Endodermal cell (in vitro differentiated cells): ENCODE measurements around the gene TLX1. TPM values are rescaled to one million over a fixed set of nuclear protein-coding genes. Genes with fewer than 3 reads are reported as not detected.
"Not testable (repeated sequence)": the region's sequence is repeated elsewhere in the genome, so short reads cannot be mapped to it uniquely, and the experiment has no call there.

Experiments used
- DNase-seq: peaks from one replicate; pipeline ENCODE4 v3.0.0-alpha.2; 2017
- H3K27ac ChIP-seq: 2 replicates; pipeline ENCODE4 v1.5.1; 2013; ENCODE audit warnings: mild to moderate bottlenecking, low read depth, low read length, moderate library complexity
- H3K27me3 ChIP-seq: 2 replicates; pipeline ENCODE4 v1.6.1; 2013; ENCODE audit warnings: mild to moderate bottlenecking, low read length, moderate library complexity; ENCODE audit not compliant: insufficient read depth, control insufficient read depth, poor library complexity, severe bottlenecking
- H3K36me3 ChIP-seq: 2 replicates; pipeline ENCODE4 v1.7.0; 2013; ENCODE audit warnings: mild to moderate bottlenecking, low read length, moderate library complexity; ENCODE audit not compliant: control insufficient read depth, insufficient read depth
- H3K4me1 ChIP-seq: one replicate; pipeline ENCODE4 v1.7.0; 2013; ENCODE audit warnings: low read length; ENCODE audit not compliant: control insufficient read depth, insufficient read depth
- H3K4me3 ChIP-seq: 2 replicates; pipeline ENCODE4 v1.5.1; 2013; ENCODE audit warnings: mild to moderate bottlenecking, low read length, moderate library complexity
- H3K9ac ChIP-seq: 2 replicates; pipeline ENCODE4 v1.6.1; 2013; ENCODE audit warnings: mild to moderate bottlenecking, low read length, moderate library complexity; ENCODE audit not compliant: poor library complexity, severe bottlenecking; ENCODE audit errors: extremely low read depth
- H3K9me3 ChIP-seq: 2 replicates; pipeline ENCODE4 v1.6.1; 2013; ENCODE audit warnings: mild to moderate bottlenecking, low read length, moderate library complexity; ENCODE audit not compliant: control insufficient read depth
- H3K27ac Mint-ChIP-seq: 2 replicates; pipeline ENCODE4 v1.8.0; 2020; ENCODE audit warnings: mixed read lengths
- H3K27me3 Mint-ChIP-seq: 2 replicates; pipeline ENCODE4 v1.8.0; 2021; ENCODE audit warnings: mild to moderate bottlenecking, mixed read lengths; ENCODE audit not compliant: insufficient read depth
- H3K36me3 Mint-ChIP-seq: 2 replicates; pipeline ENCODE4 v1.8.0; 2020; ENCODE audit warnings: low read depth, mixed read lengths
- H3K4me1 Mint-ChIP-seq: 2 replicates; pipeline ENCODE4 v1.8.0; 2020; ENCODE audit warnings: mixed read lengths
- H3K4me3 Mint-ChIP-seq: 2 replicates; pipeline ENCODE4 v1.8.0; 2020; ENCODE audit warnings: mild to moderate bottlenecking, moderate library complexity, mixed read lengths
- H3K9me3 Mint-ChIP-seq: 2 replicates; pipeline ENCODE4 v1.8.0; 2020; ENCODE audit warnings: mild to moderate bottlenecking, mixed read lengths
- WGBS, 2 experiments: methylation state at CpG; one replicate each; pipeline versions ENCODE4 v1.1.5 to v1.1.7; 2013; ENCODE audit warnings: missing lambda C conversion rate in 2 of 2, mixed read lengths in 1 of 2; ENCODE audit not compliant: insufficient coverage in 1 of 2, insufficient read length in 1 of 2; 5-methylcytosine and 5-hydroxymethylcytosine counted together
- total RNA-seq, 2 donors: library from RNA; stranded (reverse); fragmentation: NEBNext Ultra II Directional in 1 of 2; extraction: Animal tissue kit (Norgen Biotek cat#: 25700) in 1 of 2; gene quantifications; 2 replicates in 1 of 2; 3 replicates in 1 of 2; pipeline ENCODE4 v1.2.1, GENCODE V29; 2021
- TF ChIP-seq, protein P1 (sequence below): fragments of 200-600 bp; sonication (generic); conservative IDR thresholded peaks from 2 replicates; pipeline ENCODE4 v1.5.0; 2021; ENCODE audit warnings: antibody characterized with exemption, mild to moderate bottlenecking

The TLX1 gene
- total RNA-seq, 2 donors from 2014 or later = not detected

DNA sequence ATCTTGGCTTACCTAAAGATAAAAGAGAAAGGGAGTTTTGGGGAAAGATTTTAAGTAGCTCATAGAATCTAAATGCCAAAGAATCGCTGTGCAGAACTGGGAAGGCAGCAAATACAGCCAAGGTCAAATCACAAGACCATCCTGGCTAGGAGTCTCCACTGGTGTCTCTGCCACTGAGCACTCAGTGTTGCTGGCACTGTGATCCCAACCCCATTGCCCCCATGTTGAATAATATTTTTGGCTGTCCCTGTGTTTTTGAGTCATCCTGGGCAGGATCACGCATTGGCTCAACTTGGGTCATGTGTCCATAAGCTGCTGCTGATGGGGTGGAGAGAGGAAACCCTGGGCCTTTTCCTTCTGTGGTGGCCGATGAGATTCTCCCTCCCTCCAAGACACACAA, 21.2 kb downstream of the TLX1 start:
- no peaks in the 10 kb centered on the region for H3K36me3 Mint-ChIP-seq
- H3K4me1 ChIP-seq = peaks cover 3% of the 10 kb centered on the region
- H3K4me3 ChIP-seq = no peak overlapping the region
- peak; percentile 16 for DNase-seq
- H3K4me3 Mint-ChIP-seq = no peak overlapping the region
- no peak overlapping the region for H3K9ac ChIP-seq
- H3K27ac ChIP-seq = no peak overlapping the region
- peaks cover 6% of the 10 kb centered on the region for H3K9me3 Mint-ChIP-seq
- H3K27ac Mint-ChIP-seq = no peak overlapping the region
- no peaks in the 10 kb centered on the region for H3K4me1 Mint-ChIP-seq
- WGBS, 2 experiments = 75 to 92% methylated on average over 1 to 2 of the region's 3 CpGs
- peaks cover 6% of the 10 kb centered on the region for H3K9me3 ChIP-seq
- H3K27me3 Mint-ChIP-seq = peaks cover 92% of the 10 kb centered on the region
- no peaks in the 10 kb centered on the region for H3K36me3 ChIP-seq
- H3K27me3 ChIP-seq = peaks cover 90% of the 10 kb centered on the region
- TF ChIP-seq, protein P1, sequence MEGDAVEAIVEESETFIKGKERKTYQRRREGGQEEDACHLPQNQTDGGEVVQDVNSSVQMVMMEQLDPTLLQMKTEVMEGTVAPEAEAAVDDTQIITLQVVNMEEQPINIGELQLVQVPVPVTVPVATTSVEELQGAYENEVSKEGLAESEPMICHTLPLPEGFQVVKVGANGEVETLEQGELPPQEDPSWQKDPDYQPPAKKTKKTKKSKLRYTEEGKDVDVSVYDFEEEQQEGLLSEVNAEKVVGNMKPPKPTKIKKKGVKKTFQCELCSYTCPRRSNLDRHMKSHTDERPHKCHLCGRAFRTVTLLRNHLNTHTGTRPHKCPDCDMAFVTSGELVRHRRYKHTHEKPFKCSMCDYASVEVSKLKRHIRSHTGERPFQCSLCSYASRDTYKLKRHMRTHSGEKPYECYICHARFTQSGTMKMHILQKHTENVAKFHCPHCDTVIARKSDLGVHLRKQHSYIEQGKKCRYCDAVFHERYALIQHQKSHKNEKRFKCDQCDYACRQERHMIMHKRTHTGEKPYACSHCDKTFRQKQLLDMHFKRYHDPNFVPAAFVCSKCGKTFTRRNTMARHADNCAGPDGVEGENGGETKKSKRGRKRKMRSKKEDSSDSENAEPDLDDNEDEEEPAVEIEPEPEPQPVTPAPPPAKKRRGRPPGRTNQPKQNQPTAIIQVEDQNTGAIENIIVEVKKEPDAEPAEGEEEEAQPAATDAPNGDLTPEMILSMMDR = no peak

DNA sequence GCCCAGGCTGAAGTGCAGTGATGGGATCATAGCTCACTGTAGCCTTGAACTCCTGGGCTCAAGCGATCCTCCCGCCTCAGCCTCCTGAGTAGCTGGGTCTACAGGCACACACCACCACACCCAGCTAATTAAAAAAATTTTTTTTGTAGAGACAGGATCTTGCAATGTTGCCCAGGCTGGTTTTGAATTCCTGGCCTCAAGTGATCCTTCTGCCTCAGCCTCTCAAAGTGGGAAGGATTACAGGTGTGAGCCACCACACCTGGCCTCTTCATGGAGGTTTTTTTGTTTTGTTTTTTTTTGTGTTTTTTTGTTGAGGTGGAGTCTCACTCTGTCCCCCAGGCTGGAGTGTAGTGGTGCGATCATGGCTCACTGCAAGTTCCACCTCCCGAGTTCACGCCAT, 23.4 kb downstream of the TLX1 start:
- peaks cover 90% of the 10 kb centered on the region for H3K27me3 Mint-ChIP-seq
- peaks cover 74% of the 10 kb centered on the region for H3K27me3 ChIP-seq
- not testable (repeated sequence) for H3K4me1 ChIP-seq, H3K27ac ChIP-seq, DNase-seq, H3K36me3 Mint-ChIP-seq, H3K27ac Mint-ChIP-seq, H3K36me3 ChIP-seq, H3K4me3 Mint-ChIP-seq, H3K4me3 ChIP-seq, H3K9me3 ChIP-seq, H3K9me3 Mint-ChIP-seq, H3K9ac ChIP-seq
- H3K4me1 Mint-ChIP-seq = peaks cover 11% of the 10 kb centered on the region
- 96% methylated on average over 5 of the region's 5 CpGs; no CpG with 5 or more reads in 1 of the 2 experiments for WGBS, 2 experiments

DNA sequence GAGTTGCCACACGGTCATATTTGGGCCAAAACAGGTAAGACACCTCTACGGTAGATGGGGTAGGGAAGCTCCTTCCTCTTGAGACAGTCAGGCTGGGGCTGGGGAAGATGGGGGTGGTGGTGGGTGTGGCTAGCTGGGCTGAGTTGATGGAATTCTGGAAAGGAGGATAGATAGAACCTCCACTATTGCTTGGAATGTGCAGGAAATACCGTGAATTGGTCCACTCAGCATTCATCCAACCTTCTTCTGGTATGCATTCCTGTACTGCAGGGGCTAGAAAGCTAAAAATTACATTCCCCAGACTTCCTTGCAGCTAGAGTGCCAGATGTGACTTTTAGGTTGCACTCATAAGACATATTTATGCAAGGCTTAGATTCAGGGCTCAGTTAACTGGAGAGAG, 24.8 kb downstream of the TLX1 start:
- Mint-ChIP-seq H3K9me3 (peaks cover 1% of the 10 kb centered on the region), H3K36me3 (no peaks in the 10 kb centered on the region), H3K27me3 (peaks cover 90% of the 10 kb centered on the region), H3K27ac (no peak overlapping the region), H3K4me1 (peaks cover 11% of the 10 kb centered on the region), H3K4me3 (no peak overlapping the region)
- TF ChIP-seq, protein P1 = no peak
- peak; percentile 32 for DNase-seq
- 55% methylated on average over 2 to 3 of the region's 3 CpGs for WGBS, 2 experiments
- H3K27ac ChIP-seq = no peak overlapping the region
- no peak overlapping the region for H3K9ac ChIP-seq
- no peaks in the 10 kb centered on the region for H3K36me3 ChIP-seq
- no peak overlapping the region for H3K4me3 ChIP-seq
- peaks cover 74% of the 10 kb centered on the region for H3K27me3 ChIP-seq
- peaks cover 7% of the 10 kb centered on the region for H3K4me1 ChIP-seq
- H3K9me3 ChIP-seq = peaks cover 7% of the 10 kb centered on the region
